Hematopoietic multipotent progenitor cell treated with erythropoietin and hydrocortisone succinate and interleukin-3 and kit ligand, for 15 days (in vitro differentiated cells): ENCODE results near the gene TARP.
"Not testable (repeated sequence)": the region's sequence is repeated elsewhere in the genome, so short reads cannot be mapped to it uniquely, and the experiment has no call there.

Experiments
- DNase-seq: peaks from one replicate; pipeline ENCODE4 v3.0.0-alpha.2; 2015; ENCODE audit warnings: low spot score

Gene TARP

GRCh38 chr7:38299275-38299931 is 26.0 kb upstream of the TARP start:
- DNase-seq = no peak

GRCh38 chr7:38296059-38296857 is 22.8 kb upstream of the TARP start:
- no peak for DNase-seq

- DNase-seq = no peak
These were observed 21.5 kb upstream of the TARP start for GRCh38 chr7:38294926-38295325.

- DNase-seq = no peak
These were observed 19.0 kb upstream of the TARP start for GRCh38 chr7:38292442-38292841.

- no peak for DNase-seq
These were observed 18.2 kb upstream of the TARP start for GRCh38 chr7:38291650-38292049.

- DNase-seq = no peak
These were observed 17.7 kb upstream of the TARP start for GRCh38 chr7:38291117-38291647.

- DNase-seq = no peak
These were observed 11.1 kb upstream of the TARP start for GRCh38 chr7:38284553-38284952.

GRCh38 chr7:38283809-38284208 is 10.4 kb upstream of the TARP start:
- no peak for DNase-seq

- no peak for DNase-seq
These were observed 9.7 kb upstream of the TARP start for GRCh38 chr7:38283107-38283506.

- no peak for DNase-seq
These were observed 8.6 kb upstream of the TARP start for GRCh38 chr7:38282081-38282480.

GRCh38 chr7:38281266-38281665 is 7.8 kb upstream of the TARP start:
- no peak for DNase-seq

- no peak for DNase-seq
These were observed 7.3 kb upstream of the TARP start for GRCh38 chr7:38280707-38281106.

- no peak for DNase-seq
These were observed 6.6 kb upstream of the TARP start for GRCh38 chr7:38280000-38280399.

- no peak for DNase-seq
These were observed 2.9 kb upstream of the TARP start for GRCh38 chr7:38276096-38276877.

- DNase-seq = no peak
These were observed 1.6 kb upstream of the TARP start for GRCh38 chr7:38274927-38275620.

GRCh38 chr7:38274486-38274885 is 1.1 kb upstream of the TARP start:
- no peak for DNase-seq

- not testable (repeated sequence) for DNase-seq
These were observed 3.0 kb downstream of the TARP start for GRCh38 chr7:38270405-38270804.

GRCh38 chr7:38269704-38270346 is 3.6 kb downstream of the TARP start:
- not testable (repeated sequence) for DNase-seq

GRCh38 chr7:38265958-38266357 is 7.5 kb downstream of the TARP start:
- DNase-seq = not testable (repeated sequence)

- DNase-seq = not testable (repeated sequence)
These were observed 8.8 kb downstream of the TARP start for GRCh38 chr7:38264602-38265001.

- not testable (repeated sequence) for DNase-seq
These were observed 10.2 kb downstream of the TARP start for GRCh38 chr7:38263274-38263673.
